ENCODE results near the gene HIVEP3.

Gene HIVEP3

DNA sequence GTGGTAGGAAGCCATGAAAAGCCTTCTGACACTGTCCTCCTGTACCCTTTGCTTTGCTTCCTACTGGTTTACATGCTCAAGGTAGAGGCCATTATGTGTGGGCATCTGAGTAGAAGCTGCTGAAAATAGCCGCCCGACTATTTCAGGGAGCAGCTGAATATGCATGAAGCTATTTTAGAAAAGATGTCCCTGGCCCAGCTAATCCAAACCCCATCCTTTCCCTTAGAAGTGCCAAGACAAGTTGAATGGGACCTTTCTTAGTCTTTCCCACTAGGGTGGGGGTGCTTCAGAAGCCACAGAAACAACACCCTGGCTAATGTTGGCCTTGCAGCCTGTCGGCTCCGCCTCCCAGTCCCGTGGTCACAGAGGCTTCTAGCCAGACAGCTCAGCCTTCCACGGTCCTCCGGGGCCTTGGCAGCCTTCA is 229.2 kb downstream of the HIVEP3 start:
- in situ Hi-C loops (cut with MboI; ENCODE audit: low pct_unique_long_range_greater_than_20kb, low sequenced_read_pairs) = no loop called here
- DNase-seq = no peak

DNA sequence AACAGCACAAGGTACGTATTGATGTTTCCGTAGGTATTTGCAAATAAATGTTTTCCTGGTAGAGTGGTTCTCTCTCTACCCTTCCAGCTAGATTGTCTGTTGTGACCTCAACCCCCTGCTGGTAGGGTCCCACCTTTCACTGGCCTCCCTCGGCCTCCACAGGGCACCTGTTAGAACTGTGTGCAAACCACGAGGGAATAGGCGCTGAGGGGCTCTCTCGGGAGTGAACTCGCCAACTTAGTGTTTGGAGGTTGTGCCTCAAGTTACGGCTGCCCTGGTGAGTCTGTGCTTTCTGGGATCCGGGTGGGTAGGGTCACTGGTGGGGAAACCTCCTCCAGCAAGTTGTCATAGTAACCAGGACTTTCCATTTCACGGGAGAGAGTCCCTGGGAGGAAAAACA is 229.6 kb downstream of the HIVEP3 start:
- in situ Hi-C loops (cut with MboI; ENCODE audit: low pct_unique_long_range_greater_than_20kb, low sequenced_read_pairs) = no loop called here
- DNase-seq = no peak

DNA sequence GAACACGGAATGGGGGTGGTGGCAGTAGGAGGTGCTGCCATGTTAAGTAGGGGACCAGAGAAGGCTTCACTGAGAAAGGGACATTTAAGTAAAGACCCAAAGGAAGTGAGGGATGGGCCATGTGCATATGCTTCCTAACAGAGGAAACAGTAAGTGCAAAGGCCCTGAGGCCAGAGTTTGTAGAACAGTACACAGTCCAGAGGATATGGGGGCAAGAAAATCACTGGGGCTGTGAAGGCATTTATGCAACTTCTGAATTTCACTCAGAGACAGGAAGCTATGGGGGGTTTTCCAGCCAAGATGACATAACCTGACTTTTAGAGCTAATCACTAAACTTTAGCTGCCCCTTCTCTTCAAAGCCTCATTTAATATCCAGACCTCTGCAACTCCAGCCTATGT is 231.7 kb downstream of the HIVEP3 start:
- no peak for DNase-seq
- in situ Hi-C loops (cut with MboI; ENCODE audit: low pct_unique_long_range_greater_than_20kb, low sequenced_read_pairs) = no loop called here

DNA sequence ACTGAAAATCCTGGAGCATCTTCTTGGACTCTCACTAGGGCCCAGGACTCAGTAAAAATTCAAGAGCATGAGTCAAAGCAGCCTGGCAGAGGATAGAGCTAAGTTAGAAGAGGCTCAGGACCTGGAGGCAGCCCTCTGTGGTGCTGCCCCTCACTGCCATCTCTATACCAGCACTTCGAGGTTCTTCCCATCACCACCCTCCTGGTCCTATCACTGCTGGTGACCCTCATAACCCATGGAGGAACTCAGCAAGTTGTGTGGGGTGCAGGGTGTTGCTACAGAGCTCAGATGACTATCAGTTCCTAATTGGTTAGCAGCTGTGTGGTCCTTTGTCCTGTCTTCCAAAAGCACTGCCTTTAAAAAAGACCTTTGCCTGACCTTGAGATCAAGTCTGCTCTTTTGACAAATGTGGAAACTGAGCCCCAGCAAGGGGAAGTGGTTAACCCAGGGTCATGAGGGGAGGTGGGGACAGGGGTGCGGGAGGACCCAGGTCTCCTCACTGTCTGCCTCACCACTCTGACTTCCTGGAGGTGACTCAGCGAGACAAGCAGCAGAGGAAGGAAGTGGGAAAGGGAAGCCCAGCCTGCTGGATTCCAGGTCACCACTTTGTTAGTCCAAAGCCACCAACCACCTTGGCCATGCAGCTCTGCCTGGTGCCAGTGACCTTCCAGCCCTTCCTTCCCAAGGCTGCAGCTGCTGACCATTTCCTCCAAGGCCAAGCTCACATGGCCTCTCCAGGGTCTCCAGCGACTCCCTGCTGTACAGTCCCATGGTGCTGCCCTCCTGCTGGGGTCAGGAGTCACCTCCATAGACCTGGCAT is 234.8 kb downstream of the HIVEP3 start:
- in situ Hi-C loops (cut with MboI; ENCODE audit: low pct_unique_long_range_greater_than_20kb, low sequenced_read_pairs) = no loop called here
- peak; percentile 52 for DNase-seq

DNA sequence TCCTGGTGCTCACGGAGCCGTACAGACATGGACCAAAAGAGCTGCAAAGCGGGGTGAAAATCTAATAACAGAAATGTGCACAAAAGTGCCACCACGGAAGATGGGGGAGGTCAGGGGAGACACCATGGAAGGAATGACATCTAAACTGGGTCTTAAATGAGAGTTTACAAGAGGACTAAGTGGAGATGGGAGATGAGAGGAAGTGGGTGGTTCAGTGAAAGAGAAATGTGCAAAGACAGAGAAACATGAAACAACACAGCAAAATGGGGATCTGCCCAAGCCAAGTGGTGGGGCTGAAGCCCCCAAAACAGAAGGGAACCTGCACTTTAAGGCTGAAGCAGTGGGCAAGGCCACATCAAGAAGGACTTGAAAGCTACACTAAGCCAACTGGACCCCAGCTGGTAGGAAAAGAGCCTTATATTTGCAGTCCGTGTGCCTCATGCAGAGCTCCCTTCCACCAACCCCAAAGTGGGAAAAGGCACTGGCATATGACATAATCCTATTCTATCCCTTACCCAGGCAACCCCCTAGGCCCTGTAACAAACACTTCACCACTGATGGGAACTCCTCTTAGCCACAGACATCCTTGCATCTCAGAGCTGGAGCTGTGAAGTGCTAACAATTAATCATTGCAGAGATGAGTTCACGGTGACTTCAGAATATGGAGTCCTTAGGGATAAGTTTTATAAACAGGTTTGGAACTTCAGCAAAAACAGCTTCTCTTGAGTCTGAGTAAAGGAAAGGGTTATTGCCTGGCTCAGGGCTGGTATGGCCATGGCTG is 235.7 kb downstream of the HIVEP3 start:
- no peak for DNase-seq
- in situ Hi-C loops (cut with MboI; ENCODE audit: low pct_unique_long_range_greater_than_20kb, low sequenced_read_pairs) = no loop called here

DNA sequence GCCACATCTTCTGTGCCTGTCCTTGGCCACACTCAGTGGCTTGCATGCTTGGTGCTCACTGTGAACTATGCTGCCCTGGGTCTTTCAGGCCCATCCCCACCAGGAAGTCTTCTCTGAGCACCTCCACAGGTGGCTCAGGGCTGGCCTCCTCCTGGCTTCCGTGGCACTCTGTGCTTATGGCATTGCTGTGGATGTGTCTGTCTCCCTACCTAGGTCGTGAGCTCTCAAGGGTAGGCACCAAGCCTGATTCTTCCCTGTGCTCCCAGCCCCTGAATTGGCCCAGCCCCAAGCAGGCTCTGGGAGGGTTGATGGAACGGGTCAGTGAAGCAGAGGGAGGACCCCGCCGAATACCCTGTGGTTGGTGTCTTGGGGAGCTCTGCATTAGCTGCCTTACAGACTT is 236.6 kb downstream of the HIVEP3 start:
- no peak for DNase-seq
- in situ Hi-C loops (cut with MboI; ENCODE audit: low pct_unique_long_range_greater_than_20kb, low sequenced_read_pairs) = no loop called here

DNA sequence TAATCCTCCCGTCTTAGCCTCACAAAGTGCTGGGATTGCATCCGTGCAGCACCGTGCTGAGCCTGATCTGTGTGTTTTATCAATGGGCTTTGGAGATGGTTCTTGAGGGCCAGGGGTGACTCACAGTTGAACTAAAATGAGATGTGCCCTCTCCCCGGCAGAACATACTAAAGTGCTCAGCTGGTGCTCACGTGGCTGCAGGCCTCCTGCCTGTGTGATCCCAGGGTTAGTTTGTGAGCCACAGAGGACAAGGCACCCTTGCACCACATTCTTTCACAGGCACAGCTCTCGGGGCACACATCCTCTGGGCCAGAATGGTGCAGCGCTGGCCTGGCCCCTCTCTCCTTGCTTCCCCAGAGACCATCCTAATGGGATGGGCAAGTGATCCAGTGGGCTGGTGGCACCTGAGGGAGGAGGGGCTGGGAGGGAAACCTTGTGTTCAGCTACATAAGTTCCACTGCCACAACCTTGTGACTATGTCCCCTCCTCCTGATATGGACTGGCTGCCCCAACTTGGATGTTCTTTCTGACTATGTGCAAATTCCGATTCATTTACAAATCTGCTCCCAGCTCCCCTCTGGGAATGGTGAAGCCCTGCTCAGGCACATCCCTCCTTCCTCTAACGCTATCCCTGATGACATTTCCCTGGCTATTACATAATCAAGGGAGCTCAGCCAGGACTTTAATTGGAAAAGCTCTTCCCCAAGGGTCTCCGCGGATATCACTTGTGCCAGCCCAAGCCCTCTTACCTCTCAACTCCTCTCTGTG is 237.2 kb downstream of the HIVEP3 start:
- DNase-seq = no peak
- in situ Hi-C loops (cut with MboI; ENCODE audit: low pct_unique_long_range_greater_than_20kb, low sequenced_read_pairs) = no loop called here

DNA sequence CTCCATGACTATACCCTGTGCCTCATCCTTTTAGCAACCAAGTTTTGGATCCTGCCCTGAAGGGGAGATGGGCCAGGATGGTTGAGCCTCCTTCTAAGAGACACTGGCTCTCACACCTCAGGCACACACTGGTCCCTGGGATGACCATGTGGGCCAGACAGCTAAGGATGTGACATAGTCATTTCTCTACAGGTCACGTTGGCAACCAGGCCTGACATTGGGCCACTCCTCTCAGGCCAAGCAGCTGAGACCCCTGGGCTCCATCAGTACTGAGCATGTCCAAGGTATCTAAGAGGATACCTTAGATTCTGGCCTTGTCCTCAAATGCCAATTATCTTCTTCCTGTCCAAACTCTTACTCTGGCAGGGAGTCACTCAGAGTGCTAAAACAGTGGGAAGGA is 238.7 kb downstream of the HIVEP3 start:
- no peak for DNase-seq
- in situ Hi-C loops (cut with MboI; ENCODE audit: low pct_unique_long_range_greater_than_20kb, low sequenced_read_pairs) = no loop called here

DNA sequence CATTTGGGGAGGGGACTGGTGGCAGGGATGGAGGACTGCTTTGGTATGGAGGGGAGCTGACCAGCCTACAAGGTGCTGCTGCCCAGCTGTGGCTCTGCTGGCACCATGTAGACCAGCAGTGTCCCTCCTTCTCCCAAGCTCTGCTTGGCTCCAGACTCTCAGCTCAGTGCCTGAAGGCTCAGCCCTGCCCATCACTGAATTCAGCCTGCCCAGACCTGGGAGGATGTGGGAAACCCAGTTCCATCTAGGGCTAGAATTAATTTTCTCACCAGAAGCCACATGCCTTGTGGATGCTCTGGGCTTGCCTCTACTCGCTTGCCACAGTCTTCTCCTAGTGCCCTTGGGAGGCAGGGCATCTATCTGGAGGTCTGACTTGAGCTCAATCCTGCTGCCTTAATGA is 239.2 kb downstream of the HIVEP3 start:
- DNase-seq = no peak
- in situ Hi-C loops (cut with MboI; ENCODE audit: low pct_unique_long_range_greater_than_20kb, low sequenced_read_pairs) = no loop called here

DNA sequence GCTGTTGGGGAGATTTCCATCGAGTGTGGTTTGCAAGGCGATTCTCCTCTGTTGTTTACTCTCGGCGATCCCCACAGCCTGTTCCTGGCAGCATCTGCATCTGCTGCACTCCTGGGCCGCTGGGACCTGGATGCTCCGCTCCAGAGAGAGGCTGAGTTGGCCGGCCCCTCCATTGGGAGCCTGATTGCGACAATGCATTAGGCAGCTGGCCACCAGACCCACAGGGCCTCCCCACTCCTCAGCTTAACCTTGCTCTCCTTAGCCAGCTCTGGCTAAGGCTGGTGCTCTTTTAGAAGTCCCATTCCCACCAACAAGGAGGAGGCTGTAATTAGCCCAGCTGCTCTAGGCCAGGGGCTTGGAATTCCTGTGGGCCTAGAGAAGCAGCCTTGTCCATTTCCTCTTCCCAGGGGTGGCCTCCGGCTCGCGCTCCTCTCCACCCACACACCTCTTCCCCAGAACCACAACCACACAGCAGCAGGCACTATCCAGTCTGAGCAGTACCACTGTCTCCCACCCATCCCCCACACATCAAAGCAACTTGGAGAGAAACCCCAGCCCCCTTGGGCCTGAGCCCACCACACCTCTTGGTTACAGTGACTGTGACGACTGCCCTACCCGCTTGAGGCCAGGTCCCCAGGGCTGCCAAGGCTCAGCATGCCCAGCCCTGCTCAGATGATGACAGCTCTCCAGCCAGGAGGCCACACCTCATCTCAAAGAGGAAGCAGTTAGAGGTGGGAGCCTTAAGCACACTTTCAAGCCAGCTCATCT is 240.4 kb downstream of the HIVEP3 start:
- DNase-seq = peak; percentile 46
- in situ Hi-C loops (cut with MboI; ENCODE audit: low pct_unique_long_range_greater_than_20kb, low sequenced_read_pairs) = no loop called here

DNA sequence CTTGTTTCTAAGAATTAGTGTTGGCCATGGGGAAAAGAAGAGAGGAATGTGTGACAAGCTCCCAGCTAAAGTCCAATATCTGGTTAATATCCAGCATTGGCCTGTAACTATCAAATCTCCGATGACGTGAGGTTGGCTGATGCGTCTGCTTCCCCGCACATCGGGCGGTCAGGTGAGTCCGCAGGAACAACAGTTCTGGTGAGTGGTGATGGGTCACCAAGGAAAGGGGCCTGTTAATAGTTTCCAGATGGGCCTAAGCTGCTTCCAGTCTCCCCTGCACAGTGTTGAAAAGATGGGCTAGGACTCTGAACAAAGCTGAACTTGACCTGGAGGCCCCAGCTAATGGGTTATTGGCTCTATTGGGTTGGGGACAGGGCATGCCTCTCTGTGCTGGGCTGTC is 241.1 kb downstream of the HIVEP3 start:
- DNase-seq = no peak
- in situ Hi-C loops (cut with MboI; ENCODE audit: low pct_unique_long_range_greater_than_20kb, low sequenced_read_pairs) = no loop called here

DNA sequence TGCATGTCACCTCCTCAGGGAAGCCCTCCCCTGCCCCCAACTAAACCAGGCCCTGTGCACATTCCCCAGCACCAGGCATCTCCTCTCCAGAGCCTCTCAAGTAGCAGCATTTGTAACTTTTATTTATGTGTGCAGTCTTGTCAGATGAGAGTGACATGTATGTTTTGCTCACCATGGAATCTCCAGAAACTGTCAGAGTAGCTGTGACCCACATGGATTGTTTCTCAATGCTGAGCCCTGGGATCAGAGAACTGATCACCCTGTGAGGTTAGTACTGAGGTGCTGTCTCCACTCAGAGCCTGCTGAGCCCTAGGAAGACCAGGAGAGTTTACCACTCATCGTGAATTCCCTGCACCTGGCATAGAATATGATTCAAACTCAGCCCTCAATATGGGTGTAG is 243.3 kb downstream of the HIVEP3 start:
- in situ Hi-C loops (cut with MboI; ENCODE audit: low pct_unique_long_range_greater_than_20kb, low sequenced_read_pairs) = no loop called here
- no peak for DNase-seq

DNA sequence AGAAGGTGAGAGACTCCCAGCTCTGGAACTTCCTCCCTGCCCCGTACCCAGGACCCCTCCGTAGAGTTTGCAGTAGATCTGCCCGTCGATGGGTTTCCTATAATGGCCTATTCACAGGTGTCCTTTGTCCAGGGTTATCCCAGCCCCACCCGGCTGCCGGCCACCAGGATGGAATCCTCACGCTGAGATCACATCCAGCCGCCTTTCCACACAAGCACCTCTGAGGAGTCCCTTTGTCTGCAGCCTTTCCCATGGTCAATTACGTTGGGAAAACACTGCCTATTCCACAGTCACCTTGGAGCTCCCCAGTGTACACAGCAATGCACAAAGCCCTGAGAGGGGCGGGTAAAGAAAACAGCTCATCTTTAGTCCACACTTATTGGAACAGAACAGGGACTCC is 244.2 kb downstream of the HIVEP3 start:
- DNase-seq = no peak
- in situ Hi-C loops (cut with MboI; ENCODE audit: low pct_unique_long_range_greater_than_20kb, low sequenced_read_pairs) = no loop called here

DNA sequence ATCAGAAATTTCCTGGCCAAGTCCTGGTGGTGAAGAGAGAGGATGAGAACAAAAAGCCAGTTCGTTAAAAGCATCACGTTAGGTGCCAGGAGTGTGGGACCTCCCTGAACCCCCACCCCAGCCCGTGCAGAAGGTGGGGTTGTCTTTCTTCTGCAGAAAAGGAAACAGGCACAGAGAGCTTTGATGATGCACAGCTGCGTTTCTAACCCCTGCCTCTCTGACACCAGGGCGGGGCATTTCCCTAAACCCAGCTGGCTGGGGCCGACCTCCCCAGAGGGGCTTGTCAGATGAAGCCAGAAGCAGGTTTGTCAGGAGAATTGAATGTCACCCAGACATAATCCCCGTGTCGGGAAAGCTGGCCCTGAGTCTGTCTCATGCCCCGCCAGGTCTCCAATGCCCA is 244.9 kb downstream of the HIVEP3 start:
- in situ Hi-C loops (cut with MboI; ENCODE audit: low pct_unique_long_range_greater_than_20kb, low sequenced_read_pairs) = no loop called here
- no peak for DNase-seq

DNA sequence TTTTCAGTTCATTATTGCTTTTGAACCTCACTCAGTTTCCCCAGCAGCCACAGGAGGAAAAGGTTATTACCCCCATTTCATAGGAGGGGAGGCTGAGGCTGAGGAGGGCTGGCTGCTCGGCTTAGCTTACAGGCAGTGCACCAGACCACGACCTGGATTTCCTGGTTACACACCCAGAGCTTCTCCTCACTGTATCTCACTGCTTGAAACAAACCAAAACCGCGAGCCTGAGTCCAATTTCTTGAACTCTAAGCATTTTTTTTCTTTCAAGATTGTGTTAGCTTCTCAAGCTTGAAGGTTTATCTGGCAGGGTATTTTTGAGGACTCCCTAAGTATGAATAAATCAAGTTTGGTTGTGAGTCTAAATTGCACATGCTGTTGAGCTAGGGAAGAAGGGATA is 245.3 kb downstream of the HIVEP3 start:
- in situ Hi-C loops (cut with MboI; ENCODE audit: low pct_unique_long_range_greater_than_20kb, low sequenced_read_pairs) = no loop called here
- DNase-seq = no peak

DNA sequence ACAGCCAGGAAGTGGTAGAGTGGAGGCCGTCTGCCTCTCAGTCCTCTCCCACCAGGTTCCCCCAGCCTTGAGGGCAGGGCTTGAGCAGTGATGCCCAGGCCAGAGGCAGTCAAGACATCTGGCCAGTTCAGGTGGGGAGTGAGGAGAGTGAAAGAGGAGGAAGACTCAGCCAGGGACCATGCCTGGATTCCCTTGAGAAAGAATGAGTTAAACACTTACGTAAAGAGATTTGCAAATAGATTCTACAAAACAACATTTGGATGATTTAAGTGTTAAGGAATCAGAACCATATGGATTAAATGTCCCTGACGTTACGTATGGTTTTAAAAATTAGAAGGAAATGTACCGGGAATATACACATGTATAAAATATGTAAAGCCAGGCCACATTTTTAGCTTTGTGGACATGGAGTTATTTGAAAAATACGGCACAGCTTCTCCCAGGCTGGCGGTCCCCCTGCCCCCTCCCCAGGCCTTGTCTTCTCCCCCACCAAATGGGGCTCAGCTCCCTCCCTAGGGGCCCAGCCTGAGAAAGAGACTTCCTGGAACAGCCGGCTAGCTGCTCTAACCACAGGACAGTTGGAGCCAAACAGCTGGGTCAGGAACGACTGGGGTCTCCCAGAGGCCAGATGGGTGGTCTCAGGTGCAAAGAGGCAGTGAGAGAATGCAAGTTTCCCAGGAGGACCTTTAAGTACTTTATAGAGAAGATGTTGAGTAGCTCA is 245.9 kb downstream of the HIVEP3 start:
- DNase-seq = no peak
- in situ Hi-C loops (cut with MboI; ENCODE audit: low pct_unique_long_range_greater_than_20kb, low sequenced_read_pairs) = no loop called here

DNA sequence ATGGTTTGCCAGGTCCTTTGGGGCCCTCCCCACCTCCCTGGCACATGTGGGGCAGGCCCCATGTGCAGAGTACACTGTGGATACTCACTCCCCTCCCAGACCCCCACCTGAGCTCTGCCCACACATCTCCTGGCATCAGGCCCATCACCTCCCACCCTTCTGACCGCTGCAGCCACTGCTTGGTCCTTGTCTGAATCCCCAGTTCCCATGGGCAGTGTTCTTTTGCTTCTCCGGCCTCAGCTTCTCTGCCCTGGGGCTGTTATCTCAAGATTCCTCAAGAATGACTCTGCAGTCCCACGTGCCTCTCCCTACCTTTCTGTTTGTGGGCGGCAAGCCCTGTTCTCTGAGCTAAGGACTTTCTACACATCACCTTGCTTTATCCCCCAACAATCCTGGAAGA is 246.5 kb downstream of the HIVEP3 start:
- in situ Hi-C loops (cut with MboI; ENCODE audit: low pct_unique_long_range_greater_than_20kb, low sequenced_read_pairs) = no loop called here
- no peak for DNase-seq

DNA sequence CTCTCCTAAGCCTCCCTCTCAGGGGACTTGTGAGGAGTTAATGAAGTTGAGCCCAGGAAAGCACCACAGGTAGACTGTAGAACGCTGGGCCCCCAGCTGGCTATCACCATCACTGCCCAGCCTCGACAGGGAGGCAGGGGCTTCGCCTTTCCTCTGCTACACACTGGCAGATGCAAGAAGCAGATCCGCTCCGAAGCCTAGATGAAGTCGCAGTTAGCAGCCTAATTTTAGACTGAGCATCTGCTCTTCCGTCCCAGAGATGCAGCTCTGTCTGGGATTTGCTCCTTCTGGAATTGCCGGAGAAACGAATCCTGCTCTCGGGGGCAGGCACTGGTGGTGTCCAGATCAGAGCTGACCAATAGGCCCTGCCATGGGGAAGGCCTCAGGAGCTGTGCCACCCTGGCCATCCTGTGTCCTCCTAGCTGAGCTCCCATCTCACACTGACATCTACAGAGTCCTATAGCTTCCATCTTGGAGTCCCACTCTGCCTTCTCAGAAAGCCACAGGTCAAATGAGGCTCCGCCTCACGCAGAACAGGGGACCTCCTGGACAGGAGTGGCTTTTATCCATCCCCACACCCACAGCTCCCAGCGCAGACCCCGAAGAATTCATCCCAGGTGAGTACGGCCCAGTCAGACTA is 247.5 kb downstream of the HIVEP3 start:
- in situ Hi-C loops (cut with MboI; ENCODE audit: low pct_unique_long_range_greater_than_20kb, low sequenced_read_pairs) = no loop called here
- no peak for DNase-seq

Data from KBM-7 (cell line).